Prostate gland (tissue), 2 donors: ENCODE data around the gene ACTG1. TPM values are rescaled to one million over a fixed set of nuclear protein-coding genes. Genes with fewer than 3 reads are reported as not detected.

Source experiments
- DNase-seq: peaks from one replicate; pipeline ENCODE4 v3.0.0-alpha.2; 2019; ENCODE audit warnings: low spot score
- H3K27ac ChIP-seq, 2 donors: fragments of 200-600 bp; sonication (generic); 2 replicates each; pipeline ENCODE4 v1.5.1; 2017 to 2019
- H3K27me3 ChIP-seq: fragments of 200-600 bp; sonication (generic); replicated peaks from 2 replicates; pipeline ENCODE4 v1.5.1; 2019; ENCODE audit not compliant: insufficient read depth
- H3K36me3 ChIP-seq, 2 donors: fragments of 200-600 bp; sonication (generic); 1 replicate in 1 of 2; 2 replicates in 1 of 2; pipeline versions ENCODE4 v1.5.1 to v1.8.1; 2017 to 2019
- H3K4me1 ChIP-seq: fragments of 200-600 bp; sonication (generic); replicated peaks from 2 replicates; pipeline ENCODE4 v1.5.1; 2019
- H3K4me3 ChIP-seq, 2 donors: fragments of 200-600 bp; sonication (generic); 2 replicates each; pipeline ENCODE4 v1.5.1; 2017 to 2019
- H3K9me3 ChIP-seq: fragments of 200-600 bp; sonication (generic); 2 replicates; pipeline ENCODE4 v1.5.1; 2017
- CTCF ChIP-seq, 4 experiments: fragments of 200-600 bp in 2 of 4; fragments of 450-650 bp in 2 of 4; sonication (generic) in 2 of 4; IDR thresholded peaks; 1 replicate in 3 of 4; 2 replicates in 1 of 4; pipeline ENCODE4 v1.5.1; 2016 to 2019; ENCODE audit warnings: antibody characterized with exemption in 4 of 4, mild to moderate bottlenecking in 2 of 4, moderate library complexity in 2 of 4
- POLR2A ChIP-seq: fragments of 450-650 bp; IDR thresholded peaks from one replicate; pipeline ENCODE4 v1.6.1; 2016; ENCODE audit warnings: antibody characterized with exemption, mild to moderate bottlenecking
- POLR2AphosphoS5 ChIP-seq: sonication (generic); formaldehyde crosslinking; IDR thresholded peaks from one replicate; pipeline ENCODE4 v1.6.1; 2017; ENCODE audit warnings: antibody characterized with exemption
- WGBS: methylation state at CpG from one replicate; pipeline ENCODE4 v1.1.5; 2018; 5-methylcytosine and 5-hydroxymethylcytosine counted together
- intact Hi-C: fragments of 100-400 bp; cut with DNase I; formaldehyde crosslinking; loops from one replicate; pipeline ENCODE4 v1.14.2; 2022
- total RNA-seq, 2 donors: library from RNA; depleted of rRNA; stranded (reverse); fragments of >200 nt; gene quantifications; one replicate each; pipeline ENCODE4 v1.1.0, GENCODE V29; 2016

Gene ACTG1
- total RNA-seq, 2 donors from 2014 or later, result 2,438 to 3,181 TPM

DNA sequence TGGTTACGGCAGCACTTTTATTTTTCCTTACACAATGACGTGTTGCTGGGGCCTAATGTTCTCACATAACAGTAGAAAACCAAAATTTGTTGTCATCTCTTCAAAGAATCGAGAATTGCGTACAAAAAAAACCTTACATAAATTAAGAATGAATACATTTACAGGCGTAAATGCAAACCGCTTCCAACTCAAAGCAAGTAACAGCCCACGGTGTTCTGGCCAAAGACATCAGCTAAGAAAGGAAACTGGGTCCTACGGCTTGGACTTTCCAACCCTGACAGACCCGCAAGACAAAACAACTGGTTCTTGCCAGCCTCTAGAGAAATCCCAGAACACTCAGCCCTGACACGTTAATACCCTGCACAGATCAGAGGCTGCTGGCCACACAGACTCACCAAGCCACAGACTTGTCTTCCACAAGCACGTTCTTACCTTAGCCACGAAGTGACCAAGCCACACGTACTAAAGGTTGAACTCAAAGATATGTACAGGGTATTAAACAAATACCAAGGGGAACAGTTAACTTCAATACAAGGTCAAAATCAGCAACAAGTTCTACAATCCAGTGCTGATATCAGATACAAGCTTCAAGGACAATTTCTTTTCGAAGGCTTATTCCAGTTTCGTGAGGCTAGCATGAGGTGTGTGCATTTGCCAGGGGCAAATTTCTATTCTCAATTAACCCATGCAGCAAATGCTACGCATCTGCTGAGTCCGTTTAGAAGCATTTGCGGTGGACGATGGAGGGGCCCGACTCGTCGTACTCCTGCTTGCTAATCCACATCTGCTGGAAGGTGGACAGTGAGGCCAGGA, 2.4 kb downstream of the ACTG1 start:
- WGBS, result 1% methylated on average over 22 of the region's 22 CpGs
- Histone ChIP-seq H3K27ac (peak overlapping the region; percentile 100), H3K4me1 (no peaks in the 10 kb centered on the region), H3K36me3 (peaks cover 10 to 20% of the 10 kb centered on the region in 2 donors), H3K27me3 (no peaks in the 10 kb centered on the region), H3K4me3 (peak overlapping the region; percentile 89 to 97), H3K9me3 (no peaks in the 10 kb centered on the region)
- TF ChIP-seq POLR2A (peak; percentile 22), POLR2AphosphoS5 (no peak)
- intact Hi-C loops, result loop anchor here (5.0 kb wide), 1 partner anchor 113 kb away; the partner anchor contains the start of gene BAHCC1
- DNase-seq, result no peak

GRCh38 chr17:81509207-81509971, 3.2 kb downstream of the ACTG1 start:
- no peak for DNase-seq
- 11% methylated on average over 12 of the region's 12 CpGs for WGBS
- TF ChIP-seq CTCF (IDR thresholded peaks at IDR 0.05) (no peak), POLR2AphosphoS5 (peak; percentile 2), POLR2A (no peak)
- H3K4me3 ChIP-seq, result peak overlapping the region; percentile 89 to 97
- no peaks in the 10 kb centered on the region for H3K4me1 ChIP-seq
- intact Hi-C loops, result no loop called here
- H3K9me3 ChIP-seq, result no peaks in the 10 kb centered on the region
- peak overlapping the region; percentile 100 for H3K27ac ChIP-seq
- H3K27me3 ChIP-seq, result no peaks in the 10 kb centered on the region
- peaks cover 10 to 20% of the 10 kb centered on the region in 2 donors for H3K36me3 ChIP-seq

- TF ChIP-seq POLR2AphosphoS5, result peak; percentile 4
- no peak for TF ChIP-seq CTCF (IDR thresholded peaks at IDR 0.05)
- TF ChIP-seq POLR2A, result no peak
- peak overlapping the region; percentile 89 to 97 for H3K4me3 ChIP-seq
- no peak for DNase-seq
- no peaks in the 10 kb centered on the region for H3K9me3 ChIP-seq
- 50% methylated on average over 10 of the region's 10 CpGs for WGBS
- intact Hi-C loops, result no loop called here
- H3K27me3 ChIP-seq, result no peaks in the 10 kb centered on the region
- peaks cover 10 to 20% of the 10 kb centered on the region in 2 donors for H3K36me3 ChIP-seq
- H3K27ac ChIP-seq, result peak overlapping the region; percentile 100
- H3K4me1 ChIP-seq, result no peaks in the 10 kb centered on the region
Measured at GRCh38 chr17:81508639-81509206, 3.9 kb downstream of the ACTG1 start.

- intact Hi-C loops, result no loop called here
- TF ChIP-seq CTCF (IDR thresholded peaks at IDR 0.05), result no peak
- TF ChIP-seq POLR2AphosphoS5, result no peak
- no peak for TF ChIP-seq POLR2A
- Histone ChIP-seq H3K27me3 (no peaks in the 10 kb centered on the region), H3K27ac (no peak overlapping the region), H3K9me3 (no peaks in the 10 kb centered on the region), H3K4me3 (no peak overlapping the region), H3K4me1 (no peaks in the 10 kb centered on the region), H3K36me3 (no peaks in the 10 kb centered on the region)
- no peak for DNase-seq
Measured at GRCh38 chr17:81503619-81504018, 9.0 kb downstream of the ACTG1 start.

- H3K36me3 ChIP-seq, result no peaks in the 10 kb centered on the region
- H3K27me3 ChIP-seq, result no peaks in the 10 kb centered on the region
- intact Hi-C loops, result no loop called here
- DNase-seq, result no peak
- no peak overlapping the region for H3K4me3 ChIP-seq
- no peaks in the 10 kb centered on the region for H3K9me3 ChIP-seq
- WGBS, result 71% methylated on average over 12 of the region's 12 CpGs
- no peak overlapping the region for H3K27ac ChIP-seq
- TF ChIP-seq POLR2A, result no peak
- no peak for TF ChIP-seq CTCF (IDR thresholded peaks at IDR 0.05)
- TF ChIP-seq POLR2AphosphoS5, result no peak
- no peaks in the 10 kb centered on the region for H3K4me1 ChIP-seq
Measured at GRCh38 chr17:81502471-81503017, 10.1 kb downstream of the ACTG1 start.
